ENCODE data around the gene TBL3.
"Not testable (repeated sequence)": the region's sequence is repeated elsewhere in the genome, so short reads cannot be mapped to it uniquely, and the experiment has no call there.

TBL3 gene

DNA sequence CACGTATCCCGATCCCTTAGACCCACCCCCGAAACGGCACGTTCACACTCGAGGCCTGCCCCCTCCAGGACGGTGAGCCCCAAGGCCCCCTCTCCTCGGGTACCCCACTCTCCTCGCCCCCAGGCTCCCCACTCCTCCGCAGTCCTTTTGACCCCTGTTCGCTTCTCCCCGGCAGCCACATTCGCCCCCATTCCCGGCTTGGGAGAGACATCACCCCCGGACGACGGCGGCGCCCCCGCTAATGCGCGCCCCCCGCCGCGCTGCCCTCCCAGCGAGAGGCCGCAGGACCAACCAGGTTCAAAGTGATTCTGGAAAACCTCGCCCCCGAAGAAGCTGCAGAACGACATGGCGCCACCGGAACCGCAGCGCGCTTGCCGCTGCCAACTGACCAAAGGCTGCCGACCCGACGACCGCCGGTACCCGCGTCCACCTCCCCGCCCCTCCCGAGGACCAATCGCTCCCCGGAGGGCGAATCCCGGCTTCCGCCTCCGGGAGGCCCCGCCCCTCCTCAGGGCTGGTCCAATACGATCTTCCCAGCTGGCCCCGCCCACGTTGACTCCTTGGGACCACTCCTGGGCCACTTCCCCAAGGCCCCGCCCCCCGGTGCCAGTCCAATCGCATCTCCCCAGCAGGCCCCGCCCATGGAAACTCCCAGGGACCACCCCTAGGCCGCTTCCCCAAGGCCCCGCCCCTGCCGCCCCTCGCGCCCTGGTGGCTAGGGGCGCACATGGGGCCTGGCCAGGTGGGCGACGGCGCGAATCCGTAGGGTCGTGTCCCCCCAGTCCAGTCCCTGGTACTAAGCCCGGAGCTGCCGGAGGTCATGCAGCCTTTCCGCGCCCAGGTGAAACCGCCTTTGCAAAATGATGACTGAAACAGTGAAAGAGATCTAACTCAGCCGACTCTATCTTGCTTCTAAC lies 28.8 kb upstream of the TBL3 start, which contains the start of gene MSRB1:
MSRB1 (minus strand) TSS at position 390 of the 917 bp plus-strand sequence; CDS start at position 347, 43 bp downstream.
- DNase-seq (ENCODE audit: low read depth in 2 of 2, low spot score in 1 of 2) = peak; percentile 95 to 99

DNA sequence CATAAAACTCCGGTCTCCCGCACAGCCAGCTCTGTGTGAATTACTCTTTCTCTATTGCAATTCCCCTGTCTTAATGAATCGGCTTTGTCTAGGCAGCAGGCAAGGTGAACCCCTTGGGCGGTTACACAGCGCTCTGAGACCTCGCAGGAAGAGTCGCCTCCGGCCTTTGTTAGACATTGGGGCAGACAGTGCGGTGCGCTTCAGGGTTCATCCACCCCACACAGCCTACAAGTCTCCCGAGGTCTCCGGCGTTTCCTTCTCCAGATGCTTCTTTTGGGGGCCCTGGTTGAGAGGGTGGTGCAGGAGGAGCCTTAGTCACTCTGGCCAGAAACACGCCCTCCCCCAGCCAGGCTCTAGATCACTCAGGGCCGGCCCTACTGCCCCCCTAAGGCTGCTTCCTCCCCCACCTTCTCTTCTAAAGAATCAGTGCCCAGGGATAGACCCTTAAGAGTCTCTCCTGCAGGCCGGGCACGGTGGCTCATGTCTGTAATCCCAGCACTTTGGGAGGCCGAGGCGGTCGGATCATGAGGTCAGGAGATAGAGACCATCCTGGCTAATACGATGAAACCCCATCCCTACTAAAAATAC lies 27.1 kb upstream of the TBL3 start:
- no peak for DNase-seq (ENCODE audit: low read depth in 2 of 2, low spot score in 1 of 2)

- no peak for DNase-seq (ENCODE audit: low read depth in 2 of 2, low spot score in 1 of 2)
Observed at GRCh38 chr16:1945559-1946391, 26.1 kb upstream of the TBL3 start.

GRCh38 chr16:1946495-1947368 lies 25.1 kb upstream of the TBL3 start:
- no peak for DNase-seq (ENCODE audit: low read depth in 2 of 2, low spot score in 1 of 2)

GRCh38 chr16:1947369-1947670 lies 24.5 kb upstream of the TBL3 start:
- DNase-seq (ENCODE audit: low read depth in 2 of 2, low spot score in 1 of 2) = no peak

- DNase-seq (ENCODE audit: low read depth in 2 of 2, low spot score in 1 of 2) = no peak
Observed at GRCh38 chr16:1949507-1949906, 22.3 kb upstream of the TBL3 start.

- no peak for DNase-seq (ENCODE audit: low read depth in 2 of 2, low spot score in 1 of 2)
Observed at GRCh38 chr16:1950047-1950446, 21.8 kb upstream of the TBL3 start.

DNA sequence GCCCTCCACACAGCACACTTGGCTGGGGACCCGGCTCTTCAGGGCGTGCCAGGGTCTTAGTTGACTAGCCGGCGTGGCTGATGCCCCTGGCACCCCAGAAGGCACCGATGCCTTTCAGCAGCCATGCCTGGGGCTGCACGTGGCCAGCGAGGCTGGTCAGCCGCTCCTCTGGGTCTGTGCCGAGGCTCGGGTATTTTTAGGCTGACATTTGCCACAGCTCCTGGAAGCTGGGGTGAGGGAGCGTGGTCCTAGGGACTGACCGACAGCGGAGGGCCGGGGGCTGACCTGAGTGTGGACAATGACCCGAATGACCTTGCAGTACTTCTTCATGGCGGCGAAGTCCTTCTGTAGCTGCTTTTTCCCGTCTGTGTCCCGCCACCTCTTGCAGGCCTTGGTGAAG lies 21.3 kb upstream of the TBL3 start:
- no peak for DNase-seq (ENCODE audit: low read depth in 2 of 2, low spot score in 1 of 2)

- no peak for DNase-seq (ENCODE audit: low read depth in 2 of 2, low spot score in 1 of 2)
Observed at GRCh38 chr16:1953734-1954133, 18.1 kb upstream of the TBL3 start.

GRCh38 chr16:1957434-1958142 lies 14.3 kb upstream of the TBL3 start:
- not testable (repeated sequence) for DNase-seq (ENCODE audit: low read depth in 2 of 2, low spot score in 1 of 2)

DNA sequence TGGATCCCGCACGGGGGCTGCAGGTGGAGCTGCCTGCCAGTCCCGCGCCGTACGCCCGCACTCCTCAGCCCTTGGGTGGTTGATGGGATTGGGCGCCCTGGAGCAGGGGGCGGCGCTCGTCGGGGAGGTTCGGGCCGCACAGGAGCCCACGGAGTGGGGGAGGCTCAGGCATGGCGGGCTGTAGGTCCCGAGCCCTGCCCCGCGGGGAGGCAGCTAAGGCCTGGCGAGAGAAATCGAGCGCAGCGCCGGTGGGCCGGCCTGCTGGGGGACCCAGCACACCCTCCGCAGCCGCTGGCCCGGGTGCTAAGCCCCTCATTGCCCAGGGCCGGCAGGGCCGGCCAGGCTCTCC lies 13.7 kb upstream of the TBL3 start:
- DNase-seq (ENCODE audit: low read depth in 2 of 2, low spot score in 1 of 2) = not testable (repeated sequence)

DNA sequence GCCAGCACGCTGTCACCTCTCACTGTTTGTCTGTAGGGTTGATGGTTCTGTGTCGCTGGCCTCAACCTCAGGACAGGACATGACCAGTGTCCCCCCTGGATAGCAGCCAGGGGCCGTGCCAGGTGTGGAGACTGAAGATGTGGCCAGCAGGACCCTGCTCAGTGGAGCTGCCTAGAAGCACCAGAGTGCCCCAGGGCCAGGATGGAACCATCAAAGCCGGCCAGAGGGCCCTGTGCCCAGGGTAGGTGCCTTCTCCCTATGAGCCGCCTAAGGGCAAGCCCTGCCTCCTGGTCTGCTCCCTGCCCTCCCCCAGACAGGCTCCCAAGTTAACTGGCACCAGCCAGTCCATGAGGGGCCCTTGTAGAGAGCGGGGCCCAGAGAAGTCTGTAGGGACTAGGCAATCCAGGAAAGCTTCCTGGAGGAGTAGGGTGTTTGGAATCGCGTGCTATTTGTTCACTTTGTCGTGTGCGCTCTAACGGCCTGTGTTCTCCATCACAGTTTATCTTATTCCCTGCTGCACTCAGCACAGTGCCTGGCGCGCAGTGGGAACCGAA lies 13.1 kb upstream of the TBL3 start:
- no peak for DNase-seq (ENCODE audit: low read depth in 2 of 2, low spot score in 1 of 2)

- DNase-seq (ENCODE audit: low read depth in 2 of 2, low spot score in 1 of 2) = peak; percentile 71 to 78
Observed at GRCh38 chr16:1959269-1960039, 12.4 kb upstream of the TBL3 start, which contains the start of gene NDUFB10. Gene NDUFB10, plus strand, starts transcription at chr16:1959538. Its CDS starts 87 bp downstream, at chr16:1959625.

DNA sequence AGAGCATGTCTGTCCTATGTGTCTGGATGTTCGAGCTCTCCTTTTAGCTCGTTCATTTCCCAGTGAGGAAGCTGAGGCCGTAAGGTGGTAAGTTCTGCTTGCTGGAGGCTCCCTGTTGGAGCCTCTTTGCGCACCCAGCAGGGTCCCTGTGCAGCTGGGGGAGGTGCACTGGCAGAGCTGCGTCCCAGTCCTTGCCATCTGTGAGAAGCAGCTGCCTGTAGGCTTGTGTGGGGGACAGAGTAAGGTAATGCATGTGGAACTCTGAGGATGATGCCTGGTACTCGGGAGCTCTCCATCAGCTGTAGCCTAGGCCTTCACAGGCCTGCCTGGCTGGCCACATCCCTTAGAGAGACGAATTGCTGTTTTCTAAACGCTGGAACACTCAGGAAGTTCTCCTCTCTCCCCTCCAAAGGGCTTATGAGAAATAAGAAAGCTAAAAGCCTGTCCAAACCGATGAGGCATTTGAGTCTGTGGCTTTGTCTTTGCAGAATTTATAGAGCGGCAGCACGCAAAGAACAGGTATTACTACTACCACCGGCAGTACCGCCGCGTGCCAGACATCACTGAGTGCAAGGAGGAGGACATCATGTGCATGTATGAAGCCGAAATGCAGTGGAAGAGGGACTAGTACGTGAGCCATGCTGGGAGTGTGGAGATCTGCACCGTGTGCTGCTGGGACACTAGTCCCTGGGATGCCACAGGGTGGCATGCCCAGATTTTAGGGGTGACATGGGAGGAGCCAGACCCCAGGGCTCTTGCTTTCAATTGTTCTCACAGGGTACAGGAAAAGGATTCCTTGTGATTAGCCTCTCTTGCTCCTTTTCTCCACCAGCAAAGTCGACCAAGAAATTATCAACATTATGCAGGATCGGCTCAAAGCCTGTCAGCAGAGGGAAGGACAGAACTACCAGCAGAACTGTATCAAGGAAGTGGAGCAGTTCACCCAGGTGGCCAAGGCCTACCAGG lies 10.9 kb upstream of the TBL3 start:
- DNase-seq (ENCODE audit: low read depth in 2 of 2, low spot score in 1 of 2) = no peak

DNA sequence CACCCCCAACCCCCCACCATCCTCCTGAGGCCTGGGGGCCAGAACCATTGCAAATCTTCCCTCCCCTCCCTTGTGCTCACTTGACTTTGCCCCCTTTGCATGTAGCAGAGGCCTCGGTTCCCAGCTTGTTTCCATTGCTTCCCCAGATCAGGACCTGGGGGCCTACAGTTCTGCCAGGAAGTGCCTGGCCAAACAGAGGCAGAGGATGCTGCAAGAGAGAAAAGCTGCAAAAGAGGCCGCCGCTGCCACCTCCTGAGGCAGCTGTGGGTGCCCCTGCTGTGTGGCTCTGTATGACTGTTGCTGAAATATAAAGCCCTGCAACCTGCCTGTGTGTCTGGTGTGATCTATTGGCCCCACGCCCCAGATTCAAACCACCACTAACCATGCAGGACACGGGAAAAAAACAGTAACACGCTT lies 10.2 kb upstream of the TBL3 start:
- no peak for DNase-seq (ENCODE audit: low read depth in 2 of 2, low spot score in 1 of 2)

DNA sequence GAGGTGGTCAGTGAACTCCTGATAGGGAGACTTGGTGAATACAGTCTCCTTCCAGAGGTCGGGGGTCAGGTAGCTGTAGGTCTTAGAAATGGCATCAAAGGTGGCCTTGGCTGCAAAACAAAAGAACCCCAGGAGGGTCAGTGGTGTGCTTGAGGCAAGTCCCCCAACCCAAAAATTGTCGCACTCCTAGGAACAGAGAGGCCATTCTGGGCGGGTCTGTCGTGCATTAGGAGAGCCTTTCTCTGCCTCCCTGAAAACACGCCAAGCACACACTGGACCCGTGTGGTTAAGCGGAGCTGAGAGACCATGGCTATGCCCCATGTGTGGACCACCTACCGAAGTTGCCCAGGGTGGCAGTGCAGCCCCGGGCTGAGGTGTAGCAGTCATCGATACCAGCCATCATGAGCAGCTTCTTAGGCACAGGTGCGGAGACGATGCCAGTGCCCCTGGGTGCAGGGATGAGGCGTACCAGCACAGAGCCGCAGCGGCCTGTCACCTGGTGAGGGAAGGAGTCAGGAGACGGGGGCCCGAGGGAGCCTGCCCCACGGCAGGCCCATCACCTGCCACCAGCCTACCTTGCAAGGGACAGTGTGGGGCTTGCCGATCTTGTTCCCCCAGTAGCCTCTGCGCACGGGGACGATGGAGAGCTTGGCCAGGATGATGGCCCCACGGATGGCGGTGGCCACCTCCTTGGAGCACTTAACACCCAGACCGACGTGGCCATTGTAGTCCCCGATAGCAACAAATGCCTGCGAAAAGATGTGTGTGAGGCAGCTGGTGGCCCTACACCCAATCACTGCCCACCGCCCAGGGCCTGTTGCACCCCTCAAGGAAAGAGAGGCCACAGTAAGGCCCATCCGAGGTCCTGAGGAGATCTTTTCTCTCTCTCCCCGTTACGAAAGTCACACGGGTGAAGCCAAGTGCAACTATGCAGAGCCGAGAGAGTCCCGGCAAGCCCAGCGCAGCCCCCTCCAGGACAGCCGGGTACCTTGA lies 9.4 kb upstream of the TBL3 start:
- DNase-seq (ENCODE audit: low read depth in 2 of 2, low spot score in 1 of 2) = not testable (repeated sequence)
